SW 1271 (cell line): ENCODE measurements around the gene FGF3.

ENCODE experiments used
- DNase-seq, 2 experiments: peaks; one replicate each; lab custom pipeline; 2025; lab: John Stamatoyannopoulos, UW

Gene FGF3

DNA sequence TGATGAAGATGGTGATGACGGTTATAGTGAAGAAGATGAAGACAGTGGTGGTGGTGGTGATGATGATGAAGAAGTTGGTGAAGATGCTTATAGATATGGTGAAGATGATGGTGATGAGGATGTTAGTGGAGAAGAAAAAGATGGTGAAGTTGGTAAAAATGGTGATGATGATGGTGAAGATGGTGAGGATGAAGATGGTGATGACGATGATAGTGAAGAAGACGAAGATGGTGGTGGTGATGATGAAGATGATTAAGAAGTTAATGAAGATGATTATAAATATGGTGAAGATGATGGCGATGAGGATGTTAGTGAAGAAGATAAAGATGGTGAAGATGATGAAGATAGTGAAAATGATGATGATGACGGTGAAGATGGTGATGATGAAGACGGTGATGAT, 25.2 kb upstream of the FGF3 start:
- DNase-seq, result no peak

DNA sequence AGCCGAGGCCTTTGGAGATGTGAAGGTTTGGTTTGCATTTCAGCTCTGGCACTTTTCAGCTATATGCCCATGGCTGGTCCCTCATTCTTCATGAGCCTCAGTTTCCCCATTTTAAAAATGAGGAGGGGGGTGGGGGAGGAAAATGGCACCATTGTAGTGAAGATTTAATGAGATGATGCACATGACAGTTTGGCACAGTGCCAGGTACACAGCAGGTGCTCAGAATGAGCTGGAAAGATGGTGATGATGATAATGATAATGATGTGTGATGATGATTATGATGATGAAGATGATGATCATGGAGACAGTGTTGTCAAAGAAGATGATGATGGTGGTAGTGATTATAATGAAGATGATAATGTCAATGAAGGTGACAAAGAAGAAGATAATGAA, 24.3 kb upstream of the FGF3 start:
- DNase-seq, result no peak

DNA sequence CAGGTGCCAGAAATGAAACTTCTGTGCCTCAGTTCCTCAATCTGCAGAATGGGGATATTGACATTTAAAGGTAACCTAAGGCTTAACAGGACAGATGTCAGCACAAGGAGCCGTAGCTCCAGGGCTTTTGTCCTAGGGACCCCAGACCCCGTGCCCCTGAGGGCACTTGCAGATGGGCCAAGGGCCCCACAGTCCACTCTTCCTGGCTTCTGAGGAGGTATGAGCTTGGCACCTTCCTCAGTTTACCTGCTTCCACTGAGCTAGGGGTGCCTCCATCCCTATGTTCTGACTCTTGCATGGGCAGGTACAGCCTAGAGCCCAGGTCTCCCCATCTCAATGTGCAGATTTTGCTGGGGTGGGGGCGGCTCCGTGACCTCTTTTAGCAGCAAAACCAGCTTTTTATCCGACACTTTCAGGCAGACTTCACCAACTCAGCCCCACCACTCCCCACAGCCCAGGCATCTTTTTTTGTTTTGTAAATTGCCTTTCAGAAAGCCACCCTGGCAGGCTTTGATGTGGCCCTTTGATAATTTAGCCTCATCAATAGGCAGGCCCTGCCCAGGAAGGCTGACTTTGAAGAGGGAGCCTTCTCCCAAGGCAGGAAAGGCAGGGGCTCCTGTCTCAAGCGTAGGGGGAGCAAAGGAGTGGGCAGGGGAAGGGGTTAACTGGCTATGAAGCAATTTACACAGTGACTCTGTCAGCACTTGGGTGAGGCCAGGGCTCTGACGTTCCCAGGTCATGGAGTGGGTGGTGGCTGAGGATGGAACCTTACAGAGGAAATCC, 23.7 kb upstream of the FGF3 start:
- no peak for DNase-seq

- DNase-seq, result peak in 1 of 2 experiments; percentile 17
Observed at GRCh38 chr11:69841859-69842698, 22.9 kb upstream of the FGF3 start.

DNA sequence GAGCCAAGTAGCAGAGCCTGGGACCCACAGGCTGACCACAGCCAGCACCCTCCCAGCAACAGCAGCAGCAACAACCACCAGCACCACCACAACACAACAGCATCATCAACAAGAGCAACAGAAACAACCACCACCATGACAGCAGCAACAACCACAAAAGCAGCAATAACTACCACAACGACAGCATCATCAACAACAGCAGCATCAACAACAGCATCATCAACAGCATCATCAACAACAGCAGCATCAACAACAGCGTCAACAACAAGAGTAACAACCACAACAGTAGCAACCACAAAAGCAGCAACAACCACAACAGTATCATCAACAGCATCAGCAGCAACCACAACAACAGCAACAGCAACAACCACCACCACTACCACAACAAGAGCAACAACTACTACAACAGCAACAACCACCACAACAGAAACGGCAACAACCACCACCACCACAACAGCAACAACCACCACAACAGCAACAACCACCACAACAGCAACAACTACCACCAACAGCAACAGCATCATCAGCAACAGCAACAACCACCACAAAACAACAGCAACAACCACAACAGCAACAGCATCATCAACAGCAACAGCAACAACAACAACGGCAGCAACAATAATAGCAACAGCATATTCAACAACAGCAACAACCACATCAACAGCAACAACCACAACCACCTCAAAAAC, 22.1 kb upstream of the FGF3 start:
- no peak for DNase-seq

DNA sequence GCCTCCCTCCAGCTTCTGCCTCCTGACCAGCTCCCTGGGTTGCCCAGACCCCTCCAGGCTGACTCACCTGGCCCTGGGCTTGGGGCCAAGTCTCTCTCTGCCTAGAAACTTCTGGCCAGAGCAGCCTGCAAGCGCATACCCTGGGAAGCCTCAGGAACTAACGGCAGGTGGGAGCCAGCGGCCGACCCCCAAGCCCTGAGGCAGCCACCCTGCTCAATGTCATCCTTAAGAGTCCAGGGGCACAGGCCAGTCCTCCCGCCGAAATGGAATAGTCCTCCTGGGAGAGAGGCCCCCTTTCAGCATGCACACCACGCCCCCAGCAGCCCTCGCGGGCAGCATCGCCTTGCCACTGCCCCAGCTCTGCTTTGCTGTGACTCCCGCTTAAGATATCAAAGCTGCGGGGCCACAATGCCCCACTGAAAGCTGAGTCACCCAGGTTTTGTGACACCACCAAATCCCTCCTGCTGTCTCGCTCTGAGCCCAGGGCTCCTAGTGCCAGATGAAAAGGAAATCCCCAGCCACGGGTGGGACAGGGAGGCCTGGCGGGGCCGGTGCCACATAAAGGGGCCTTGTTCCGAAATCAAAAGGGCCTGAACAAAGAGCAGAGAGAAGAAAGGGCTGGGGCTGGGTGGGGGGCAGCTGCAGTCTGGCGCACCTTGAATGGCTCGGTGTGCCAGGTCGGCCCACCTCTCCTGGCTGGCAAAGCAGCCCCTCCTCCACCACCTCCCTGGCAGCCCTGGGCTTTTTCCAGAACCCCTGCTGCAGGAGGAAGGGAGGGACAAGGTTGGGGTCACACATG, 21.4 kb upstream of the FGF3 start:
- no peak for DNase-seq

DNA sequence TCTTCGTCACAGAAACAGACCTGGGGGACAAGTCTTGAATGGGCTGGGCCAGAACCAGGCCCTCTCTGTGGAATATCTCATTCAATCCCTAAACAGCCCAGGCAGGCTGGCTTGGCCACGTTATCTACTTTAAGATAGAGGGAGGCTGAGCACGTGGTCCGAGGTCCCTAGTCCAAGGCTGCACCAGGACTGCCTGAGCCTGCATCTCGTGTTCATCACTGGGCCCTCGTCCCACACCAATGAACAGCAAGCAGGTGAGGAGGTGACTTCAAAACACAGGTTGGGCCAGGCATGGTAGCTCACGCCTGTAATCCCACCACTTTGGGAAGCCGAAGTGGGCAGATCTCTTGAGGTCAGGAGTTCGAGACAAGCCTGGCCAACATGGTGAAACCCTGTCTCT, 20.3 kb upstream of the FGF3 start:
- no peak for DNase-seq

DNA sequence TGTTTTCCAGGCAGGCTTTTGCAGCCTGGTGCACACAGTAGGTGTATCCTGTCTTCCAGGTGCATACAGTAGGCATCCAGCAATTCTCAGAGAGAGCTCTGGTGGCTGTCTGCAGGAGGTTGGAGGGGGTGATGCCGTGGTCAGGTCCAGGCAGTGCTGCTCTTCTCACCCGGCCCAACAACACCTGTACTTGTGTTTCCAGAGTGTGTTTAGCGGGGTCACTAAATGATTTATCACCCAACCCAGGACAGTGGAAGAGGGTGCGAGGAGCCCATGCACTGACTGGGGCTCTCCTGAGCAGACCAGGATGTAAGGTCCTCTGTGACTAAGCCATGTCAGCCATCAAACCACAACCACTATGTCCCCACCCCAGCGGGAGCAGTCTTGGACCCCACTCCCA, 18.6 kb upstream of the FGF3 start:
- no peak for DNase-seq

DNA sequence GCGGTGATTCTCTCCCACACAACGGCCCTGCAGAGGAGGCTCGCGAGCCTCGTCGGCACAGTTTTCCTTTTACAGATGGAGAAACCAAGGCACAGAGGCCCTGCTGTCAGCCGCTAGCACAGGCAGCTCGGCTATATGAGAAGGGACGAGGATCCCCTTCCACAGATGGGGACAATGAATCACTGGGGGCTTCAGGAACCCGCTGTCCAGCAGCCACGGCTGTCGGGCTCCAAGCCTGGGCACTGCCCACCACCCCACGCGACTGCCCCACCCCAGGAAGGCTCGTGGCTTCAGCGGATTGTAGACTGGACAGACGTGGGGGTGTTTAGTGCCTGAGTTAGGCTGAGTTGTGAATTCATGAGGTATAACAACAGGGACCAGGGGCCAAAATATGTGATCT, 17.2 kb upstream of the FGF3 start:
- DNase-seq, result no peak

- DNase-seq, result no peak
Observed at GRCh38 chr11:69834811-69835800, 15.9 kb upstream of the FGF3 start.

- no peak for DNase-seq
Observed at GRCh38 chr11:69834251-69834650, 15.0 kb upstream of the FGF3 start.

GRCh38 chr11:69832561-69833413, 13.6 kb upstream of the FGF3 start:
- no peak for DNase-seq

DNA sequence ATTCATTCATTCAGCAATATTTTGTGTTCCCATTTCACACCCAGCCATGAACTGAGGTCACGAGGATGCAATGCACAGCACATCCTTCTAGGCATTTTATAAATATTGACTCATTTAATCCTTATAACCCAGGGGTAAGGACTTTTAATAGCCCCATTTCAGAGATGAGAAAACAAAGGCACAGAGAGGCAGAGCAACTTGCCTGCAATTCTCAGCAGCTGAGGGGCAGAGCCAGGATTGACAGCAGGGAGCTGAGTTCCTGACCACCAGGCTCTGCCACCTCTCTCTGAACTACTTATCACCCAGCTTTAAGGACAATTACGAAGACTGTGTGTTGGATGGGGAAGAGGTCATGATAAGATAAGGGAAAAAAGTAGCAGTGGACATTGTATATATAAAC, 12.8 kb upstream of the FGF3 start:
- no peak for DNase-seq

GRCh38 chr11:69830086-69830485, 10.9 kb upstream of the FGF3 start:
- no peak for DNase-seq

- DNase-seq, result no peak
Observed at GRCh38 chr11:69828971-69829344, 9.7 kb upstream of the FGF3 start.

DNA sequence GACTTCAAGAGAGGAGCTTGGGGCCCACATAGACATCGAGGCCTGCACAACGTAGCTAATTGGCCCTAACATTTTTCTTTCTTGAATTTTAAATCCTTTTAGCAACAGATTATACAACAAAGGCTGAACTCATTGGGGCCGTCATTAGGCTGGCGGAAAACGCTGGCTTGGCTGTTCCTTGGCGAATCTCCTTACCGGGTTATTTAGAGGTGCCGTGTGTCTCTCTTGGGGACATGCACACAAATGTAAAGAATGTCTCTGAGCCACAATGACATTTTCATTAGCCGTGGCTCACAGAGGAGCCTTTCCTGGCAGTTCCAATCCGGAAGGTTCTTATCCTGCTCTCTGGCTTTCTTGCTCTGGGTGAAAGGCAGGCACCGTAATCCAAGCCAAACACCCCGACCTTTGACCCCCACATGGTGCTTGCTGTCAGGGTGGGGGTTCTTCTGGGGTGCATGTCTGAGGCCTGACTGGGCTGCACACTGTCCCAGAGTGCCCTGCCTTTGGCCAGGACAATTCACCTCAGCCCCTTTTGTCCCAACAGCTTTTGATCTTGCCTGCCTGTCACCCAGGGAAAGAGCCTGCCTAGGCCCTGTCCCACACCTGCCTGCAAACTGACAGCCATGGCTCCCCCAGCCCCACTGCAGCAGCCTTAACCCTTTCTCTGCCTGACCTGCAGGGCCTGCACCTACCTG, 9.2 kb upstream of the FGF3 start:
- DNase-seq, result no peak

GRCh38 chr11:69826773-69827172, 7.6 kb upstream of the FGF3 start:
- no peak for DNase-seq

GRCh38 chr11:69825941-69826340, 6.7 kb upstream of the FGF3 start:
- no peak for DNase-seq
